Measurements from ENCODE around the gene TTBK2. TPM values are rescaled to one million over a fixed set of nuclear protein-coding genes. Genes with fewer than 3 reads are reported as not detected.

Gene TTBK2
- total RNA-seq = 8.9 and 11.8 TPM in 2 replicates

GRCh38 chr15:42920519-42921341 is at the start of gene TTBK2:
TTBK2 (minus strand) TSS chr15:42920778; CDS start chr15:42878617, 42,161 bp downstream.

GRCh38 chr15:42736793-42737528 is 183.6 kb downstream of the TTBK2 start, which contains the start of gene CDAN1:
CDAN1 (minus strand) TSS chr15:42737128; CDS start chr15:42737102, 26 bp downstream.

Other genes with a start within 250 kb of the TTBK2 start
- 10.0 and 14.1 TPM in 2 replicates for gene CDAN1, start 183.7 kb downstream of the TTBK2 start, total RNA-seq
- 28.9 and 45.1 TPM in 2 replicates for gene UBR1, start 185.3 kb upstream of the TTBK2 start, total RNA-seq
- 13.1 and 20.9 TPM in 2 replicates for gene TMEM62, start 212.8 kb upstream of the TTBK2 start, total RNA-seq

Data from smooth muscle cell of trachea (primary cell).